ENCODE measurements around the gene CCDC107.

DNA sequence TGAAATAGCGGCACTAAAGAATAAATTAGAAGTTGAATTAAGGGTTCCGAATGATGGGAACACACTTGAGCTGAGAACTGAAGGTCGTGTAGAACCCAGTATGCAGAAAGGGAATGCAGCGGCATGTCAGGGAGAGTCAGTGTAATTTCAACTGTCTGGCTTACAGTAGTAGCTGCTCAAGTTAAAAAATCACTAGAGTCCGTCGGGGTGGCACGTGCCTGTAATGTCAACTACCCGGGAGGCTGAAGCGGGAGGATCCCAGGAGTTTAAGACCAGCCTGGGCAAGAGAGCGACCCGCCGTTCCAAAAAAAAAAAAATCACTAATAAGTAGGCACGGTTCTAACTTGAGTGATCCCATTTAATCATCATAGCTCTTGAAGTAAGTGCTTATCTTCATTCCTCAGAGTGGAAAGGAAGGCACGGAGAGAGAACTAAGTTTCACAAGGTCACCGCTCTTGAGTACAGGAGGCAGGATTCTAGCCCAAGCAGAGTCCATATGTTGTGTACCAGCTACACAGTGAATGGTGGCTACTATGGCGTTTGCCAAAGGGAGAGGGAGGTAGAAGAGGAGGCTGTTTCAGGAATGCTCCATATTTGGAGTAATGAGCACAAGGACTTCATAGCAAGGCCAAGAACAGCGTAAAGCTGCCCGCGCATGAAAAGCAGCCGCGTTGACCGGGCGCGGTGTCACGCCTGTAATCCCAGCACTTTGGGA lies 1.1 kb upstream of the CCDC107 start:
- TF ChIP-seq, protein P1, sequence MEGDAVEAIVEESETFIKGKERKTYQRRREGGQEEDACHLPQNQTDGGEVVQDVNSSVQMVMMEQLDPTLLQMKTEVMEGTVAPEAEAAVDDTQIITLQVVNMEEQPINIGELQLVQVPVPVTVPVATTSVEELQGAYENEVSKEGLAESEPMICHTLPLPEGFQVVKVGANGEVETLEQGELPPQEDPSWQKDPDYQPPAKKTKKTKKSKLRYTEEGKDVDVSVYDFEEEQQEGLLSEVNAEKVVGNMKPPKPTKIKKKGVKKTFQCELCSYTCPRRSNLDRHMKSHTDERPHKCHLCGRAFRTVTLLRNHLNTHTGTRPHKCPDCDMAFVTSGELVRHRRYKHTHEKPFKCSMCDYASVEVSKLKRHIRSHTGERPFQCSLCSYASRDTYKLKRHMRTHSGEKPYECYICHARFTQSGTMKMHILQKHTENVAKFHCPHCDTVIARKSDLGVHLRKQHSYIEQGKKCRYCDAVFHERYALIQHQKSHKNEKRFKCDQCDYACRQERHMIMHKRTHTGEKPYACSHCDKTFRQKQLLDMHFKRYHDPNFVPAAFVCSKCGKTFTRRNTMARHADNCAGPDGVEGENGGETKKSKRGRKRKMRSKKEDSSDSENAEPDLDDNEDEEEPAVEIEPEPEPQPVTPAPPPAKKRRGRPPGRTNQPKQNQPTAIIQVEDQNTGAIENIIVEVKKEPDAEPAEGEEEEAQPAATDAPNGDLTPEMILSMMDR (conservative IDR thresholded peaks at IDR 0.05; ENCODE audit: low read length) = no peak
- TF ChIP-seq EZH2phosphoT487 (IDR thresholded peaks at IDR 0.05; ENCODE audit: borderline replicate concordance, low read depth, low read length) = no peak

Measured in OCI-LY7 (cell line).